ENCODE measurements around the gene RTL9. TPM values are rescaled to one million over a fixed set of nuclear protein-coding genes. Genes with fewer than 3 reads are reported as not detected.

RTL9 gene
- total RNA-seq, 4 donors from 2014 or later = 0.30 TPM; not detected in 3

DNA sequence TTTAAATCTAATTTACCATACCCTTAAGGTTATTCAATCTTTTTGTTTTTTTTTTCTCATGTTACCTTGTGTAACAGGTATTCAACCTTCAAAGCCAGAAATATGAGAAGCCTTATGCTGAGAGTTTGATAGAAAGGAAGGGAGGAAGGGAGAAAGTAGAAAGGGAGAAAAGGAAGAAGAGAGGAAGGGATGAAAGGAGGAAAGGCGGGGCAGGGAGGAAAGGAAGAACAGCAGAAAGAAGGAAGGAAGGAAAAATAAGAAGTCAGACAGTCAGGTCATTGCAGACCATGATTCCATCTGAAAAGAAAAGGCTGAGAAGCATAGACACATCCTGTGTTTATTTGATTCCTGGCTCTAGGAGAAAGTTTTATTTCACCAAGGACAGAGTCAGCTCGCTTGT, 30.9 kb downstream of the RTL9 start:
- intact Hi-C loops (cut with DNase I; ENCODE audit: low total_unique reads) = no loop called here
- DNase-seq (ENCODE audit: low spot score in 2 of 2) = no peak
- 66 to 70% methylated on average over 2 of the region's 2 CpGs for WGBS, 2 donors
- TF ChIP-seq, protein P1, sequence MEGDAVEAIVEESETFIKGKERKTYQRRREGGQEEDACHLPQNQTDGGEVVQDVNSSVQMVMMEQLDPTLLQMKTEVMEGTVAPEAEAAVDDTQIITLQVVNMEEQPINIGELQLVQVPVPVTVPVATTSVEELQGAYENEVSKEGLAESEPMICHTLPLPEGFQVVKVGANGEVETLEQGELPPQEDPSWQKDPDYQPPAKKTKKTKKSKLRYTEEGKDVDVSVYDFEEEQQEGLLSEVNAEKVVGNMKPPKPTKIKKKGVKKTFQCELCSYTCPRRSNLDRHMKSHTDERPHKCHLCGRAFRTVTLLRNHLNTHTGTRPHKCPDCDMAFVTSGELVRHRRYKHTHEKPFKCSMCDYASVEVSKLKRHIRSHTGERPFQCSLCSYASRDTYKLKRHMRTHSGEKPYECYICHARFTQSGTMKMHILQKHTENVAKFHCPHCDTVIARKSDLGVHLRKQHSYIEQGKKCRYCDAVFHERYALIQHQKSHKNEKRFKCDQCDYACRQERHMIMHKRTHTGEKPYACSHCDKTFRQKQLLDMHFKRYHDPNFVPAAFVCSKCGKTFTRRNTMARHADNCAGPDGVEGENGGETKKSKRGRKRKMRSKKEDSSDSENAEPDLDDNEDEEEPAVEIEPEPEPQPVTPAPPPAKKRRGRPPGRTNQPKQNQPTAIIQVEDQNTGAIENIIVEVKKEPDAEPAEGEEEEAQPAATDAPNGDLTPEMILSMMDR (IDR thresholded peaks at IDR 0.05) = no peak
- no peak for TF ChIP-seq POLR2A (IDR thresholded peaks at IDR 0.05)
- H3K4me3 ChIP-seq (ENCODE audit: low read depth, poor library complexity, severe bottlenecking) = no peak overlapping the region

DNA sequence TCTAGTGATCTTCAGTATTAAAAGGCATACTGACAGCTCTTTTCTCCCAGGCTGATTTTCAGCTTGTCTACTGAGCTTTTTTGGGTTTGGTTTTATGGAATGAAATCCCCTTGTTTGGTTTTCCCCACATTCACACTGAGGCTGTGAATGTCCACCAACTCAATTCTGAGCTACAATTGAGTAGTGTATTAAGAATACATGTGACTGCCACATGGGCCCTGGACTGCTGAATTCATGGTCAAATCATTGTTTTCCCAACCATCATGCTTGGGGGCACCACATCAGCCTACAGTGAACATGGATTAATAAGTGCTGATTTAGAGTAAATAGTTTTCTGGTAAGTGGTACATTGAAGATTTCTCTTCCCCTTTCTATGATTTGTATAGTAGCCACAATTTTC, 32.4 kb downstream of the RTL9 start:
- no peak overlapping the region for H3K4me3 ChIP-seq (ENCODE audit: low read depth, poor library complexity, severe bottlenecking)
- DNase-seq (ENCODE audit: low spot score in 2 of 2) = no peak
- TF ChIP-seq, protein P1 (IDR thresholded peaks at IDR 0.05) = no peak
- no peak for TF ChIP-seq POLR2A (IDR thresholded peaks at IDR 0.05)
- intact Hi-C loops (cut with DNase I; ENCODE audit: low total_unique reads) = no loop called here

DNA sequence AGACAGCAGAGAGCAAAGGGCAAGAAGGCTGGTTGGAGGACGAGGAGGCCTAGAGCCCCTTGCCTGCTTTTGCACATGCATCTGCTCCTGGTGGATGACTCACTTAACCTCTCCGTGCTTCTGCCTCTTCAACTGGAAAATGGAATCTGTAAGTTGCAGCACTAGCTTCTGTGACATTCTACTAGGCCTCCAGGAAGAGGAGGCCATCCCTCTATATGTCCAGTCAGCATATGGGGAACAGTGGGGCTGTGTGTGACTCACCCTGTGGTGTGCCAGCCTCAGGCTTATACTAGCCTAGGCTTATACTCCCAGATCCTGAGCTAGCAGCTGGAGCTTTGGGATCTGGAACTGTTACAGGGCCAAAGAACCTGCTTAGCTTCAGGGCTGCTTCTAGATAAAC, 36.0 kb downstream of the RTL9 start:
- intact Hi-C loops (cut with DNase I; ENCODE audit: low total_unique reads) = no loop called here
- no peak overlapping the region for H3K4me3 ChIP-seq (ENCODE audit: low read depth, poor library complexity, severe bottlenecking)
- 60 to 78% methylated on average over 2 of the region's 2 CpGs for WGBS, 2 donors
- TF ChIP-seq POLR2A (IDR thresholded peaks at IDR 0.05) = no peak
- TF ChIP-seq, protein P1 (IDR thresholded peaks at IDR 0.05) = no peak
- no peak for DNase-seq (ENCODE audit: low spot score in 2 of 2)

DNA sequence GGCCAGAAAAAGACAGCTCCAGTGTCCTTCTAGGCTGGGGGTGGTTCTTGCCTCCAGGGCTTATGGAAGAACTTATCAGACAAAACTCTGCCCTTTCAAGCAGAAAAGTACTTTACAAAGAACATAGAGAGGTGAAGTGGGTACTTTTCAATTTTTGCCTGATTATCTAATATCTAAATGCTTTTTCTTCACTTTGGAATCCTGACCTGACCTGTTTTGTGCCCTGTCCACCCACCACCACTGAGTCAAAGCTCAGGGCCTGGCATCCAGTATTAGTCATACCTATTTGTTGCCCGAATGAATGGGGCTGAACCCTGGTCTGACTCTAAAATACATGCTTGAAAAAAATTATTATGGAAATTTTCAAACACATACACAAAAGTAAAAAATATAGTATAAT, 37.2 kb downstream of the RTL9 start:
- no peak for TF ChIP-seq POLR2A (IDR thresholded peaks at IDR 0.05)
- TF ChIP-seq, protein P1 (IDR thresholded peaks at IDR 0.05) = no peak
- intact Hi-C loops (cut with DNase I; ENCODE audit: low total_unique reads) = no loop called here
- H3K4me3 ChIP-seq (ENCODE audit: low read depth, poor library complexity, severe bottlenecking) = no peak overlapping the region
- WGBS, 2 donors = 65 to 72% methylated on average over 1 of the region's 1 CpG
- DNase-seq (ENCODE audit: low spot score in 2 of 2) = no peak

DNA sequence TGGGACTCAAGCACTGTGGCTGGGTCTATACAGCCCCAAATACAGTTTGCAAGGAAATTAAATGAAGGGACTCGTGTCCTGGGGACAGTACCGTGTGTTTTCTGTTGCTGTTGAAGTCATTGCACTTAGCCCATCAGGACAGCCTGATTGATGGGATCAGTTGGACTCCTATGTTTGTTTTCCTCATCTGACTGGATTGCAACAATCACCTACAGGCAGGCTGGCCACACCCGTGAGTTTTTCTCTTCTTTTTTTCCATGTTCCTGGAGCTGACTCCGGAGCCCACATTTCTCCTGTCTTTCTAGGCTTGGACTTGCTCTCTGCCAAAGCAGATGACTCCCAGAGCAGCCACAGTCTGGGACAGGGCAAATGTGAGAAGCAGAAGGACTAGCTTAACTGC, 38.1 kb downstream of the RTL9 start:
- peak in 1 of 2 donors; percentile 43 for DNase-seq (ENCODE audit: low spot score in 2 of 2)
- 17 to 45% methylated on average over 4 of the region's 4 CpGs for WGBS, 2 donors
- H3K4me3 ChIP-seq (ENCODE audit: low read depth, poor library complexity, severe bottlenecking) = no peak overlapping the region
- TF ChIP-seq, protein P1 (IDR thresholded peaks at IDR 0.05) = no peak
- no peak for TF ChIP-seq POLR2A (IDR thresholded peaks at IDR 0.05)
- intact Hi-C loops (cut with DNase I; ENCODE audit: low total_unique reads) = no loop called here

DNA sequence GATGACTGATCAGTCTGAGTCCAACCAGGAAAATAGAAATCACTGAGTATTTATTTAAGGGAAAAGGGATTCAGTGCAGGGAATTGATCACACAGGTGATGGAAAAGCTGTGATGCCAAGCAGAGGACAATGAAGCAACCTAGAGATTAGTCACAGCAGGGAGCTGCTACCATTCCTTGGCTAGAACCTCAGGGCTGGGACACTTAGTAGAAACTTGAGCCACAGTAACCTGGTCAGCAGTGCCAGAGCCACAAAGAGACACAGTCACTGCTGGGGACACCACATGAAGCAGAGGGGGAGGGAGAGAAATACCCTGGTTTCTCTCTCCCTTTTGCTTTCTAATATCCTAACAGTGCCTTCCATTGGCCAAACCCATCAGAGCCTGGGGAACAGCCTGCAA, 38.7 kb downstream of the RTL9 start:
- TF ChIP-seq, protein P1 (IDR thresholded peaks at IDR 0.05) = no peak
- no peak for TF ChIP-seq POLR2A (IDR thresholded peaks at IDR 0.05)
- intact Hi-C loops (cut with DNase I; ENCODE audit: low total_unique reads) = no loop called here
- no peak overlapping the region for H3K4me3 ChIP-seq (ENCODE audit: low read depth, poor library complexity, severe bottlenecking)
- no peak for DNase-seq (ENCODE audit: low spot score in 2 of 2)

Data from lower leg skin (tissue), 4 donors.